ENCODE results near the gene PIGZ.

PIGZ gene

GRCh38 chr3:196932600-196932999, 36.0 kb downstream of the PIGZ start:
- no peak overlapping the region for H3K4me3 ChIP-seq (replicated peaks in 1 of 2; ENCODE audit: low read depth in 2 of 2, low read length in 2 of 2)
- TF ChIP-seq CTCF (IDR thresholded peaks at IDR 0.05; ENCODE audit: low read depth, low read length), result no peak
- DNase-seq (ENCODE audit: low read depth in 2 of 2), result no peak

- no peak for DNase-seq (ENCODE audit: low read depth in 2 of 2)
- no peak overlapping the region for H3K4me3 ChIP-seq (replicated peaks in 1 of 2; ENCODE audit: low read depth in 2 of 2, low read length in 2 of 2)
- TF ChIP-seq CTCF (IDR thresholded peaks at IDR 0.05; ENCODE audit: low read depth, low read length), result no peak
Observed at GRCh38 chr3:196931828-196932587, 36.6 kb downstream of the PIGZ start.

GRCh38 chr3:196931157-196931556, 37.5 kb downstream of the PIGZ start:
- no peak for DNase-seq (ENCODE audit: low read depth in 2 of 2)
- no peak for TF ChIP-seq CTCF (IDR thresholded peaks at IDR 0.05; ENCODE audit: low read depth, low read length)
- H3K4me3 ChIP-seq (replicated peaks in 1 of 2; ENCODE audit: low read depth in 2 of 2, low read length in 2 of 2), result no peak overlapping the region

GRCh38 chr3:196927571-196928453, 40.8 kb downstream of the PIGZ start:
- peak in 1 of 2 donors; percentile 16 for DNase-seq (ENCODE audit: low read depth in 2 of 2)
- TF ChIP-seq CTCF (IDR thresholded peaks at IDR 0.05; ENCODE audit: low read depth, low read length), result no peak
- H3K4me3 ChIP-seq (replicated peaks in 1 of 2; ENCODE audit: low read depth in 2 of 2, low read length in 2 of 2), result no peak overlapping the region

- H3K4me3 ChIP-seq (replicated peaks in 1 of 2; ENCODE audit: low read depth in 2 of 2, low read length in 2 of 2), result no peak overlapping the region
- no peak for TF ChIP-seq CTCF (IDR thresholded peaks at IDR 0.05; ENCODE audit: low read depth, low read length)
Observed at GRCh38 chr3:196920733-196921132, 47.9 kb downstream of the PIGZ start.

GRCh38 chr3:196918968-196919367, 49.7 kb downstream of the PIGZ start:
- H3K4me3 ChIP-seq (replicated peaks in 1 of 2; ENCODE audit: low read depth in 2 of 2, low read length in 2 of 2), result no peak overlapping the region
- no peak for DNase-seq (ENCODE audit: low read depth in 2 of 2)
- TF ChIP-seq CTCF (IDR thresholded peaks at IDR 0.05; ENCODE audit: low read depth, low read length), result no peak

More at GRCh38 chr3:196920733-196921132, 47.9 kb downstream of the PIGZ start:
- no peak for DNase-seq (ENCODE audit: low read depth in 2 of 2)
